ENCODE results near the gene SPRED1.

GRCh38 chr15:38374029-38374428 is 121.4 kb downstream of the SPRED1 start:
- TF ChIP-seq CTCF (conservative IDR thresholded peaks at IDR 0.05; ENCODE audit: low read length) (no peak), EZH2phosphoT487 (IDR thresholded peaks at IDR 0.05; ENCODE audit: borderline replicate concordance, low read depth, low read length) (no peak)

All from OCI-LY7 (cell line).